C4-2B (cell line): ENCODE results near the gene PRTG.

Experiments used
- ZFX ChIP-seq: fragments of 450-650 bp; IDR thresholded peaks from 2 replicates; pipeline ENCODE4 v1.6.1; 2017
- TF ChIP-seq, protein P1 (sequence below): fragments of 450-650 bp; conservative IDR thresholded peaks from 2 replicates; pipeline ENCODE4 v1.5.1; 2017; ENCODE audit warnings: mild to moderate bottlenecking

DNA sequence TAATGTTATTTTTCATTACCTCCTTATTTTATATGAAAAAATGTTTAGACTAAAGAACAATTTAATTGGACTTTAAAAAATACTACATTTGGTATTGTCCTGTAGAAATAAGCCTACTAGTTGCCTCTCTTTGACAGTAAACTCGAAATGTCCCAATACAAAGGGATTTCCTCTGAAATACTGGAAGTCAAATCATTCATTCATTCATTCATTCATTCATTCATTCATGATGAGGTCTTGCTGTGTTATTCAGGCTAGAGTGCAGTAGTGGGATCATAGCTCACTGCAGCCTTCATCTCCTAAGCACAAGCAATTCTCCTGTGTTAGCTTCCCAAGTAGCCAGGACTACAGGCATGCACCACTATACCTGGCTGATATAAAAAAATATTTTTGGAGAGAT, 104.2 kb downstream of the PRTG start:
- TF ChIP-seq, protein P1, sequence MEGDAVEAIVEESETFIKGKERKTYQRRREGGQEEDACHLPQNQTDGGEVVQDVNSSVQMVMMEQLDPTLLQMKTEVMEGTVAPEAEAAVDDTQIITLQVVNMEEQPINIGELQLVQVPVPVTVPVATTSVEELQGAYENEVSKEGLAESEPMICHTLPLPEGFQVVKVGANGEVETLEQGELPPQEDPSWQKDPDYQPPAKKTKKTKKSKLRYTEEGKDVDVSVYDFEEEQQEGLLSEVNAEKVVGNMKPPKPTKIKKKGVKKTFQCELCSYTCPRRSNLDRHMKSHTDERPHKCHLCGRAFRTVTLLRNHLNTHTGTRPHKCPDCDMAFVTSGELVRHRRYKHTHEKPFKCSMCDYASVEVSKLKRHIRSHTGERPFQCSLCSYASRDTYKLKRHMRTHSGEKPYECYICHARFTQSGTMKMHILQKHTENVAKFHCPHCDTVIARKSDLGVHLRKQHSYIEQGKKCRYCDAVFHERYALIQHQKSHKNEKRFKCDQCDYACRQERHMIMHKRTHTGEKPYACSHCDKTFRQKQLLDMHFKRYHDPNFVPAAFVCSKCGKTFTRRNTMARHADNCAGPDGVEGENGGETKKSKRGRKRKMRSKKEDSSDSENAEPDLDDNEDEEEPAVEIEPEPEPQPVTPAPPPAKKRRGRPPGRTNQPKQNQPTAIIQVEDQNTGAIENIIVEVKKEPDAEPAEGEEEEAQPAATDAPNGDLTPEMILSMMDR: no peak
- no peak for TF ChIP-seq ZFX
